NCI-H128 (cell line): ENCODE data around the gene NPC2.
"Not testable (repeated sequence)": the region's sequence is repeated elsewhere in the genome, so short reads cannot be mapped to it uniquely, and the experiment has no call there.

Source experiments
- DNase-seq: peaks from one replicate; lab custom pipeline; 2025; ENCODE audit not compliant: unreplicated experiment; lab: John Stamatoyannopoulos, UW

The NPC2 gene

DNA sequence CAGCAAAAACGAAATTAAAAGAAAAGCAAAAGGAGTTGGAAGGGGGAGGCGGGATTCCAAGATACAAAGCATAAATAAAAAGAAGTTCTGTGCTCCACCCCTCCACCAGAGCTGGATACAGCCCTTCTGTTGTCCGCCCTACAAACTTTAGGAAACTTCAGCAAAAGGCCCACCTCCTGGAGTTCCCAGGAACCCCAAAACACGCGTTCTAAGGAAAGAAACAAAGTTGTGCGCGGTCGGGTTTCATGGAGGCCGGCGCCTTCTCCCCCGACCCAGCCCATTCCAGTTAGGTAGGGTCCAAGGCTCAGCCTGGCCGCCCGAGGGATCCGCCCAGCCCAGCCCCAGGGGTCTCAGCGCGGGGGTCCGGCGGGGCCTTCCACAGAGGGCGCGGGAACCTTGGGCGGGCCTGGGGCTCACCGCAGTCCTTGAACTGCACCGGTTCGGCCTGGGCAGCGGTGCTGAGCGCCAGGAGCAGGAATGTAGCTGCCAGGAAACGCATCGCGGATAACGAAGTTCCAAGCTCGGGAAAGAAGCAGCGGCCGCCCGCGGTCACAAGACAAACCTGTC is at the start of gene NPC2:
NPC2 (minus strand) TSS at position 530 of the 567 bp plus-strand sequence; CDS start at position 499, 31 bp downstream.
- no peak for DNase-seq

DNA sequence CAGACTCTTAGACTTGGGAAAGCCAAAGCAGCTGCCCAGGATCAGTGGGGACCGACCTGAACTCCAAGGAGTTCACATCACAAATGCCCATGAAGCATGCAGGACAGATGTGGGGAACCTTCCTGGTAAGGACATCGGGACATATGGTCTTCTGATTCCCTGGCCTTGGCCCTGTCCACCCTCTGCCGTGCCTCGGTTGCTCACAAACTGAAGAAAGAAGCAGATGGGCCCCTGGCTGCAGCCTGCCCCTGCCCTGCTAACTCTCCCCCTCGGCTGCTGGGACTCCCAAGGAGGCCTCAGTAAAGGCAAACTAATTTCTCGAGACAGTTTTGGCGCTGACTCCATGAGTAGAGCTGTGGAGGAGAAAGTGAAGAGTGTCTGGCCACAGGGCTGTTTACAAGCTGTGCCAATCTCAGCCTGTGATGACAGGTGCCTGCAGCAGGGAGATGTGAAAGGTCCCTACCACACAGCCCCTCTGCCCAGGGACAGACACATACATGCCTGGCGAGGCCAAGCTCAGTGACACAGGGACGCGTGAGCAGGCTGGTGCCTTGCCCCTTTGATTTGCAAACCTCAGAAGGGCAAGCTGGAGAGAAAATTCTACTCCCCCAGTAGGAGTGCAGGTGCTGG is 49.1 kb upstream of the NPC2 start:
- DNase-seq, result no peak

DNA sequence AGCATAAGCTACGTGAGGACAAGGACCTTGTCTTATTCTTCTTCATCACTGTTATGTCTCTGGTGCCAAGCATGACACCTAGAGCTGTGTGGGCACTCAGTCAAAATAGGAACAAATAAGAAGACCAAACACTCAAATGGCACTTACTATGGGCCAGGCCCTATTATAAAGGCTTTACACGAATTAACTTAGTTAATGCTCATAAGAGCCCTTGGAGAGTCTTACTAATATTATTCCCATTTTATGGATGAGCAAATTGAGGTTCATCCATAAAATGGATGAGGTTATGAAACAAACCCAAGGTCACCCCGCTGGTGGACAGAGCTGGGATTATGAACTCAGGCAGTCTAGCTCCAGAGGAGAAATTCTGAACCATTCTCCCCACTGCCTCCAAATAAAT is 48.1 kb upstream of the NPC2 start:
- no peak for DNase-seq

DNA sequence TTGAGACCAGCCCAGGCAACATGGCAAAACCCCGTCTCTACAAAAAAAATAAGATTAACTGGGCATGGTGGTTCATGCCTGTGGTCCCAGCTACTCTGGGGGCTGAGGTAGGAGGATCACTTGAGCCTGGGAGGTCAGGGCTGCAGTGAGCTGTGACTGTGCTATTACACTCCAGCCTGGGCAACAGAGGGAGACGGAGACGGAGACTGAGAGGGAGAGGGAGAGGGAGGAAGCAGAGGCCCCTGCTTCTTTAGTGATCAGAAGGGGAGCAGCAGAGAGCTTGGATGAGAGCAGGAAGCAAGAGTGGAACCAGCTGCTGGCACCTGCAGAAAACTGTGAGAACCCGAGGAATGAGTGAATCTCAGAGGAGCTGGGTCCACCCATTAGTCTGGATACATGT is 46.4 kb upstream of the NPC2 start:
- DNase-seq, result no peak

DNA sequence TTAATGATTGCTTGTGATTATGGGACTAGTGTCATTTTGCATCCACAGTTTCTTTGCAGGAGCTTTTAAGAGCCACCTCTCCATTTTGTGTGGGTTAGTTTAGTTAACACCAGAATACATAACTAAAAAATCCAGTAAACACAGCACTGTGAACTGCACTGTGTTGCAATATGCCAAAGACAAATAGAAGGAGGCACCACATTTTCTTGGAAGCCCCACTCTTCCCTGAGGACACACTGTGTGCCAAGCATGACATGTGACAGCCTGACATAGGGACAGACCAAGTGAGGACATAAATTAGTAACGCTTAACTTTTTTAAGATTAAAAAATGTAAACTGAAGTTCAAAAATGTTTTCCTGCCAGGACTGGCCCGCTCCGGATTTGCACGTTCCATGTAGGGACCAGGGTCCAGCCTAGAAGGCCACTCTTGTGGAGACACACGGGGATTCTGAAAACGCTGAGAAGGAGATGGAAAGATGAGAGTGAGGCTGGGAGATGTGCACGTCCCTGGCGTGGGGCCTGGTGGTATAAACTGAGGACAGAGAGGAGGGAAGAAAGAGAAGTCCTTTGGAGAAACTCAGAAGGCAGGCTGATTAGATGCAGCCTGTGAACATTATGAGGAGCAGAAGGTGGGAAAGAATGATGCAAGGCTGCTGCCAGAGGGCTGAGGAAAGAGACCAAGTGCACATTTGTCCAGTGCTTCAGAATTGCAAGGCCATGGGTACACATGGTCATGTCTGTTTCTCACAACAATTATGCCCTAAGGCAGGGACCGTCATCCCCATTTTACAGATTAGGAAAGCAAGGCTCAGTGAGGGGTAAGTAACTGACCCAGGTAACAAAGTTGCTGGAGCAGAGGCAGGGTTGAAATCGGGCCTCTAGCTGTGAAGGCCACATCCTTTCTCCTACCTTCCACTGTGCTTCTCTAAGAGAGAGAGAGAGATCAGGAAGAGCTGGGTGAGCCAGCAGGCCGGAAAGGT is 45.6 kb upstream of the NPC2 start:
- no peak for DNase-seq

DNA sequence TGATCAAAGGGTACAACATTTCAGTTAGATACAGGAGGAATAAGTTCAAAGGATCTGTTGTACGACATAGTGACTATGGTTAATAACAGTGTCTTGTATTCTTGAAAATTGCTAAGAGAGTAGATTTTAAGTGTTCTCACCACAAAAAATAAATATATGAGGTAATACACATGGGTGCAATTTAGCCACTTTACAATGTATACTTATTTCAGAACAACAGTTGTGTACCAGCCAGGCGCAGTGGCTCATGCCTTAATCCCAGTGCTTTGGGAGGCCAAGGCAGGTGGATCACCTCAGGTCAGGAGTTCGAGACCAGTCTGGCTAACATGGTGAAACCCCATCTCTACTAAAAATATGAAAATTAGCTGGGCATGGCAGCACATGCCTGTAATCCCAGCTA is 43.2 kb upstream of the NPC2 start:
- DNase-seq, result not testable (repeated sequence)

DNA sequence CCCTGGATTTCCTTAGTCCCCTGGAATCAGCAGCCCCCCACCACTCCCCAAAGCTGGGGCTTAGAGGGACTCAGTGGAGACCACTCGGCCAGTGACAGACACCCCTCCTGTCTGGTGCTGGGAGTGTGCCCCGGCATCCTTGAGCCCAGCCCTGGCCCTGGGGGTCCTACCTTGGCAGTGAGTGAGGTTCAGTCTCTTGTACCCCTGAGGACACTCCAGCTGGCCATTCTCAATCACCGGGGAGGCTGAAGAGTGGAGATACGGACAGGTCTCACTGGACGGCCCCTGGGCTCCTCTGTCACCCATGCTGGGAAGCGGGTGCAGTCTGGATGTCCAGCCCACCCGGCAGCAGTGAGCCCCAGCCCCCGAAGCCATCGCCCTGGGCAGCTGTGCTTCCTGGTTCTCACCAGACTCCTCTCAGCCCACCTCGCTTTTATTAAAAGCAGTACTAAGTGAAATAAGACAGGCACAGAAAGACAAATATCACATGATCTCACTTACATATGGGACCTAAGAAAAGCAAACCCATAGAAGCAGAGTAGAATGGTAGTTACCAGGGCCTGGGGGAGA is 42.7 kb upstream of the NPC2 start:
- no peak for DNase-seq

DNA sequence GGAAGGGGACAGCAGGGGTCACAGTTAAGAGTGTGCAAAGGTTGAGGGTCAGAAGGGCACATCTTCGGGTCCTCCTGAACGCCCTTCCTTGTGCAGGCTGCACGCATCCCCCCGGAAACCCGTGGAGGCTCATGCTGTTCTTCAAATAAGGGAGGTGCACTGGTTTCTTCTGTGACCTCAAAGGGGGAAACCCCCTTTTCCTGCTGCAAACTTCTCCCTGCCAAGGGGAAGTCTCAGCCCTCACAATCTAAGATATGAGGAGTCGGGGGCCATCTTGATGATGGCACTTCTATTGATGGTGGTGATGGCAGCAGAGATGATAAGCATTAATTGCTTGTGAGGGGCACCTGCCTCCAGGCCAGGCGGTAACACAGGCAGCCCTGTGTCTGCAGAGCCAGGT is 40.5 kb upstream of the NPC2 start:
- no peak for DNase-seq

DNA sequence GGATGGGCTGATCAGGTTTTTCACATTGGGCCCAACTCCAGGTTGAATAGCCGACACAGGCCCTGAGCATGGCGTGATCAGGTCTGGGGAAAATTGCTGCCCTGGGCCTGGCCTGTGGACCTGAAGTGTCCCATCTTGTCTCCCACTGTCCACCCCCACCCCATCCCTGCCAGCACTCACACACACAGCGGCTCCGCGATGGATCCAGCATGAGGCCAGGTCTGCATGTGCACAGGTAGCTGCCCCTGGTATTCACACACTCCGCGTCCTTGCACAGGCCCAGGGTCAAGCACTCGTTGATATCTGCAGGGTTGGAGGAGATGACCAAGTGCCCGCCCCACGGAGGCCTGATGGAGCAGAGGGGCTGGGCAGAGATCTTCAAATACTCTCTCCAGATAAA is 39.1 kb upstream of the NPC2 start:
- DNase-seq, result no peak

DNA sequence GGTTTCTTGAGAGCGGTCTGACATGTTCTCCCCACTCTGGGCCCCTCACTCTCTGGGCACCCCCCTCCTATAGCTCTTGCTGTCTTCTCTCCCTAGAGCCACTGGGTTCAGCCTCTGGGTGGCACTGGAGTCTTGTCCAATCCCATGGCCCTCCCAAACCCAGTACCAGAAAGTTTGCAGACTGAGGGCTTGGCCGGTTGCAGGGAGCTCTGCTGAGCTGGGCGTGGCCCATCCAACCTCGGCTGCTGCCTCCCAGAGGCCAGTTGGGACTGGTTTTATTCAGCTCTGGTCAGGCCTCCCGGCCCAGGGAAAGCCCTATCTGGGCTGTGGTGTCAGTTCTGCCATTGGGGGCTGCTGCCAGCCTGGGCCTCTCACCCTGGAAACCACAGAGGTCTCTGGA is 38.4 kb upstream of the NPC2 start:
- no peak for DNase-seq

DNA sequence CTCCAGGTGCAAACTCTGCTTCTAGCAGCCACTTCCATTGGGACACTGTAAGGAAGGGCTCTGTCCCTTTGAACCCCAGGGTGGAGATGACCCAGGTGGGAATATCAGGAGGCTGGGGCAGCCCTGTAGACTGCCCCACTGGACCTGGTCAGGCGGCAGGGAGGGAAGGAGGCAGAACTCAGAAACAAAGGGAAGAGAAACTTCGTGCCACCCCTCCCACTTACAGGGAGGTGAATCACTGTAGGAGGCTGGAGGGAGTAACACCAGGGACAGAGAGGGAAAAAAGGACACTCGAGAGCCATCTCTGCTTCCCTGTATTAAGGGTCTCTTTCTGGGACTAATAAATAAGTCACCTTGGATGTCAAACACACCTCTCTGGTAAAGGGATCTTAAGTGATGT is 37.9 kb upstream of the NPC2 start:
- no peak for DNase-seq

DNA sequence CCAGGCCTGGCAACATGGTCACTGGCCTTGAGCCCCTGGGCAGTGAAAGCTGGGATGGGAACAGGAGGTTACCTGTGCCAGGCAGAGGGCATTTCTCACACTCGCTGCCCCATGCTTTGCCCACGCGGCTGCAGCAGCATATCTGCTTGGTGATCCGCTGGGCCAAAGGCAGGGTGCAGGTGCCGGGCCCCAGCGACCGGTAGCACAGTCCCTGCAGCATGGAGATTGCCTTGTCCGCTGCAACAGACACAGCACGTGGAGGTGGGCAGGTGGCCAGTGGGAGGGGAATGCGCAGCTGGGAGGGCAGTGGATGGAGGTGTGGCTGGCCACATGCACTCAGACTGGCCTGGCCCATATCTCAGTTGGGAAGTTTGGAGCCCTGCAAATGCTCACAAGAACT is 35.8 kb upstream of the NPC2 start:
- DNase-seq, result no peak

DNA sequence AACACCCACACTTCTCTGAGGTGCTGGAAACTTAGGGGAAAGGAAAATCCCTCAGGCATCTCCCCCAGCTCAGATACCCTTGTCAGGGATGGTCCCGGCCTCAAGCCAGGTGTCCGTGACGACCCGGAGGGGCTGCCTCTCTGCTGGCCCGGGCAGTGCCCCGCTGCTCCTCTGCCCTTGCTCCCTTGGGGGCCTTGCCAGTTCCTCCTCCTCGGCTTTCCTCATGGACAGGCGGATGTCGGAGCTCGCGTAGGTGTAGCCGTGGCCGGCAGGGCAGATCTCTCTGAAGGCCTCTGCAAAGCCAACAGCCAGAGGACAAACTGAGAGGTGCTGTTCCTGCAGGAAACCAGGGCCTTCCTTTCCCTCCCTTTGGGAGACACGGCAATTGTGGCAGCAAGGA is 35.3 kb upstream of the NPC2 start:
- DNase-seq, result no peak

DNA sequence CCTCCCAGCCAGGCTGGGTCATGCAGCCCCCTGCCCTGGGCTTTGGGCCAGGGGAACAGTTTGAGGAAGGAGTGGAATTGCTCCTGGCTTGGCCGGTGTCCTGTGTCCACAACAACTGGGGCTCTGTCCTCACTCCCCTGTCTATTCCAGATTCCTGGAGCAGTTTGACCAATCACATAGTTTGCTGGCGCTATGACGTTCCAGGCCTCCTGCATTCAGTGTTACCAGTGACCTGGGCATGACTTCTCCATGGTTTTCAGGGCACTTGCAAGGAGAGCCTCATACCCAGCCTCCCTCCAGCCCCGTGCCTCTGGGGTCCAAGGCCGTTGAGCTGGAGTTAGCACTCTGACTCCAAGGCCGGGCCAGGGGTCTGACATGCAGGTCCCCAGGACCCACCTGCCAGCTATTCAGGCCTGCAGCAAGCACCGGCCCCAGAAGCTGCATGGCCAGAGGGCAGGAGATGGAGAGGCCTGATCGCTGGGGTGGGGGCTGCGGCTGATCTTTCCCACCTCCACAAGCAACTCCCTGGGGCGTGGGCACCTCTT is 34.7 kb upstream of the NPC2 start:
- DNase-seq, result no peak

DNA sequence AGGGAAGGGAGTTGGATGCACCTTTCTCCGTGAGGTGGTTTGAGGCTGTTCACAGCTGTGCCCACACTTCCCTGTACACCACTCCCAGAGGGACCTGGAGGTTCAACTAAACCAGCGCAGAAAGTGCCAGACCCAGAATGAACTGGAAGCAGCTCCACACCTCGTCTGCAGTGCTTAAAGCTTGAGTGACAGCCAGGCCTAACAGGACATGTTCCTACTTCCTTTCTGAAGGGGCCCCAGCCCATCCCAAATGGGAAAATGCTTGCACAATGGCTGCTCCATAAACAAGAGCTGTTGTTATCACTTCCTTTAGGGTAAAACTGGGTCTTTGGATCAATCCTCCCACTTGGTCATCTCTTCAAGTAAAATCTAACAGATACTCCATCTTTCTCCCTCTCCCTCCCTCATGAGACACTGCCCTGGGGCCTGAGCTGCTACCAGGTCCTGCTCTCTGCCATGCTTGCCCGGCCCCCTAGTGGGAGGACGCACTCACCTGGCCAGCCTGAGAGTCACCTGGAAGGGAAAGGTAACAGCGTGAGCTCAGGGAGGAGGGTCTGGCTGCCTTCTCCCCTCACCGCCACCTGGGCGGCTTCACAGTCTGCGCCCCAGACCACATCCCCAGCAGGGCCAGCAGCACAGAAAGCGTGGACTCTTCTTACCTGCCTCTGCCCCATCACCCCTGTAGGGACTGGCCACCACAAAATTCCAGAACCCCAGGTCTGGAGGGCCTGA is 33.9 kb upstream of the NPC2 start:
- DNase-seq, result no peak

DNA sequence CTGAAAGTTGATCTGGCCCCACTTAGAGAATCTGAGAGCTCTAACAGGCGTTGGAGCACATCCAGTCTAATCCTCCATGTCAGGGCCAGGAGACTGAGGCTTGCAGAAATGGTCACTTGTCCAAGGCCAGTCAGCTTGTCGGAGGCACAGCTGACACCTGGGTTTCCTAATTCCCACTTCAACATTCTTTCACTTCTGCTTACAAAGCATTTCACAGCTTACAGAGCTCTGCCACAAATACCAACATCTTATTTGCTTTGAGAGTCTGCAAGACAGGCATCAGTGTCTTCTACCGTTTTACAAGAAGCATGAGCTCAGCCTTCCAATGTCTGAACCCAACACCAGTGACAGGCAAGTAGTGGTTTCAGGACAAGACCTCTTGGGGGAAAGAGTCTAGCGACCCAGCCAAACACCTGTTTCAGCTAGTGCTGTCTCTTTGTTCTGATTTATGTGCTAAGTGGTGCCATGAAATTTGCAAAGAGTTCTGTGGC is 32.3 kb upstream of the NPC2 start:
- DNase-seq, result no peak

DNA sequence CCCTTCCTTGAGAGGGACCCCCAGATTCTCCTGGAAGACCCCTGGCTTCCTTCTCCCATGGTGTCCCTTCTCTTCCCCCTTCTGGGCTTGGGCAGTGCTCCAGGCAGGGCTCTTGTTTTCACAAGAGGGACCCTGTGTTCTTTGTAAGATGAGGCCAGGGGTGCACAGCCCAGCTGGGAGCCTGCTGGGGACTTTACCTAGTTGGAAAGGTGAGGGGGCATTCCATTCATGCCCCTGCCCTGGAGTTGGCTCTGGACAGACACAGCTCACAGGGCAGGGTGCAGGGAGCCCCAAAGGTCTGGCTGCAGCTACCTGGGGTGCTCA is 31.7 kb upstream of the NPC2 start:
- DNase-seq, result no peak

DNA sequence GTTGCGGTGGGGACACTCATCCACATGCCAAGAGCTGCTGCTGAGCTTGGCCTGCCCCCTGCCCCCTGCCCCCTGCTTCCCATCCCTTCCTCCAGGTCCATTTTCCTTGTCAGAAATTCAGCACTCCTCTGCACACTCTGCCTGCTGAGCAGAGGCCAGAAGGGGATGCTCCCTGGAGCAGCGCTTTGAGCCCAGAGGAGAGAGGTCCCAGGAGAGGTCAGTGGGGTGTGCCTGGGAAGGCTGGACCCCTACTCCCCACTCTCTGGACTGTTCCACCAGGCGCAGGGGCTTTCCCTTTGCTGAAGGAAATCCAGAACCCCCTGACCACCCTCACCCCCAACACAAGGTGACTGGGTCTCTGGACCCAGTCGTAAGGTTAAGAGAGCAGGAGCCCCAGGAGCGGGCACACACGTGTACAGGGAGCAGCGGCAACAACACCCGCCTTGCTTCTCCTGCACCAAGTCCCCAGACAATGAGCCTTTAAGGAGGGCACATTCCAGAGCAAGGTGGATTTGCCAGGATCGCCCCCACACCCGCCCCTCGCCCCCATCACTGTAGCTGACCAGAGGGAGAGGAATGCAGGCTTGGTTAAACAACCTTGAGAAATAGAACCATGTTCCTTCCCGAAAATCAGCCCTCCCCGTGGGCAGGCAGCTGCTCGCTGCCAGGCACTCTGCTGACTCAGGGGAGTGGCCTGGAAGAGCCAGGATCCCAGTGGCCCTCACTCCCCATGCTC is 31.1 kb upstream of the NPC2 start:
- no peak for DNase-seq

DNA sequence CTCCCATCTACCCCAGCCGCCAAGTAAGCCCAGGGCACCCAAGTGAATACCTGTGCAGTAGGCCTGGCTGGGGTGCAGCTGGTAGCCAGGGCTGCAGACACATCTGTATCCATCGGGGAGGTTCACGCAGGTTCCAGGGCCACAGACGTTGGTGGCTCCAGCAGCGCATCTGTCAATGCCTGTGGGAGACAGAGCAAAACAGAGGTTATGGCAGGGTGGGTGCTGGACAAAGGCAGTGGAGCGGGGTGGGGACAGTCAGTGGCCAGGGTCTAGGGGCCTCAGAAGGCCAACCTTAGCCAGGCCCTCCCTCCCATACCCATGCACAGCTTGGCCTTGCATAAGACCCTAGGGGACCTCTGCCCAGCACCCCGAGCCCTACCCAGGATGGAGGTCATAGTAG is 29.6 kb upstream of the NPC2 start:
- no peak for DNase-seq

DNA sequence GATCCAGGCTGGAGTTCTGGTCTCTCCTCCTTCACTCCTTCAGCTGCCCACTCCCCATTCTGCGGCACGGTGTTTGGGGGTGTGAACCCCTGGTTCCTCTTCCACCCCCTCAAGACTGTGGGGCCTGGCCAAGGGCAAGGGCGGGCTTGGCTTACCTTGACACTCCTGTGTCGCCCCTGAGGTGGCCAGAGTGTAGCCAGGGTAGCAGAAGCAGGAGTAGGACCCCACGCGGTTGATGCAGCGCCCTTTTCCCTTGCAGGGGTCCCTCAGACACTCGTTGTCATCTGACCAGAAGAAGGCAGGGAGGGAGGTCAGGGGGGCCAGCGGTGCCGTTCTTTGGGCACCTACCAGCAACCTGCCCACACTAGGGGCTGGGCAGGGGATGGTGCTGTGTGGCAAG is 28.7 kb upstream of the NPC2 start:
- no peak for DNase-seq
